ENCODE measurements around the gene SPEF2. TPM values are rescaled to one million over a fixed set of nuclear protein-coding genes. Genes with fewer than 3 reads are reported as not detected.

Gene SPEF2
- total and polyA plus RNA-seq, 10 of the 15 experiments (the other 5 are each of a cell fraction or from before 2014, with no cell fraction given), result 0.03 to 2.0 (median 0.07) TPM; not detected in 3

DNA sequence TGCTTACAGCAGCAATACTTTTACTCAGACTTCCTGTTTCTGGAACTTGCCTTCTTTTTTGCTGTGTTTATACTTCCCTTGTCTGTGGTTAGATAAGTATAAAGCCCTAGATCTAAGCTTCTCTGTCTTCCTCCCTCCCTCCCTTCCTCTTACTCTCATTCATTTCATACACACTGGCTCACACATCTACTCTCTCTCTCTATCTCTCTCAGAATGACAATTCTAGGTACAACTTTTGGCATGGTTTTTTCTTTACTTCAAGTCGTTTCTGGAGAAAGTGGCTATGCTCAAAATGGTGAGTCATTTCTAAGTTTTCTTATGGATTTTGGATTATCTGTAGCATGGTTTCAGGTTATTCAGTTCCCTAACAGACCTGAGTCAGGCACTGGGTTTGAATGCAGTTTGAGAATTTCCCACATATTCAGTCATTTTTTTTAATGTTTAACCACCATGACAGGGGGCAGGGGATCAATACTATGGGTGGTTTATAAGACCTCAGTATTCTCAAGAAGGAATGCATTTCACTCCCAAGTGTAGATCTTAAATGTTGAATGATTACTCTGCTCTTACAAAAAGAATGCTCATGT lies 239.2 kb downstream of the SPEF2 start, which contains the start of gene IL7R (continued):
- TF ChIP-seq, protein P1, sequence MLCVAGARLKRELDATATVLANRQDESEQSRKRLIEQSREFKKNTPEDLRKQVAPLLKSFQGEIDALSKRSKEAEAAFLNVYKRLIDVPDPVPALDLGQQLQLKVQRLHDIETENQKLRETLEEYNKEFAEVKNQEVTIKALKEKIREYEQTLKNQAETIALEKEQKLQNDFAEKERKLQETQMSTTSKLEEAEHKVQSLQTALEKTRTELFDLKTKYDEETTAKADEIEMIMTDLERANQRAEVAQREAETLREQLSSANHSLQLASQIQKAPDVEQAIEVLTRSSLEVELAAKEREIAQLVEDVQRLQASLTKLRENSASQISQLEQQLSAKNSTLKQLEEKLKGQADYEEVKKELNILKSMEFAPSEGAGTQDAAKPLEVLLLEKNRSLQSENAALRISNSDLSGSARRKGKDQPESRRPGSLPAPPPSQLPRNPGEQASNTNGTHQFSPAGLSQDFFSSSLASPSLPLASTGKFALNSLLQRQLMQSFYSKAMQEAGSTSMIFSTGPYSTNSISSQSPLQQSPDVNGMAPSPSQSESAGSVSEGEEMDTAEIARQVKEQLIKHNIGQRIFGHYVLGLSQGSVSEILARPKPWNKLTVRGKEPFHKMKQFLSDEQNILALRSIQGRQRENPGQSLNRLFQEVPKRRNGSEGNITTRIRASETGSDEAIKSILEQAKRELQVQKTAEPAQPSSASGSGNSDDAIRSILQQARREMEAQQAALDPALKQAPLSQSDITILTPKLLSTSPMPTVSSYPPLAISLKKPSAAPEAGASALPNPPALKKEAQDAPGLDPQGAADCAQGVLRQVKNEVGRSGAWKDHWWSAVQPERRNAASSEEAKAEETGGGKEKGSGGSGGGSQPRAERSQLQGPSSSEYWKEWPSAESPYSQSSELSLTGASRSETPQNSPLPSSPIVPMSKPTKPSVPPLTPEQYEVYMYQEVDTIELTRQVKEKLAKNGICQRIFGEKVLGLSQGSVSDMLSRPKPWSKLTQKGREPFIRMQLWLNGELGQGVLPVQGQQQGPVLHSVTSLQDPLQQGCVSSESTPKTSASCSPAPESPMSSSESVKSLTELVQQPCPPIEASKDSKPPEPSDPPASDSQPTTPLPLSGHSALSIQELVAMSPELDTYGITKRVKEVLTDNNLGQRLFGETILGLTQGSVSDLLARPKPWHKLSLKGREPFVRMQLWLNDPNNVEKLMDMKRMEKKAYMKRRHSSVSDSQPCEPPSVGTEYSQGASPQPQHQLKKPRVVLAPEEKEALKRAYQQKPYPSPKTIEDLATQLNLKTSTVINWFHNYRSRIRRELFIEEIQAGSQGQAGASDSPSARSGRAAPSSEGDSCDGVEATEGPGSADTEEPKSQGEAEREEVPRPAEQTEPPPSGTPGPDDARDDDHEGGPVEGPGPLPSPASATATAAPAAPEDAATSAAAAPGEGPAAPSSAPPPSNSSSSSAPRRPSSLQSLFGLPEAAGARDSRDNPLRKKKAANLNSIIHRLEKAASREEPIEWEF (IDR thresholded peaks at IDR 0.05; ENCODE audit: insufficient replicate concordance, low read depth, low read length), result peak; percentile 50
- no peak for TF ChIP-seq CHD1 (IDR thresholded peaks at IDR 0.05; ENCODE audit: low read depth, low read length)
- no peak for TF ChIP-seq RELA (IDR thresholded peaks at IDR 0.05; ENCODE audit: borderline replicate concordance, partially characterized antibody)
- TF ChIP-seq MEF2A (IDR thresholded peaks at IDR 0.05; ENCODE audit: insufficient read depth, low read depth, low read length), result no peak
- no peak for TF ChIP-seq FOXM1 (IDR thresholded peaks at IDR 0.05; ENCODE audit: low read depth, low read length)
- TF ChIP-seq, protein P2, sequence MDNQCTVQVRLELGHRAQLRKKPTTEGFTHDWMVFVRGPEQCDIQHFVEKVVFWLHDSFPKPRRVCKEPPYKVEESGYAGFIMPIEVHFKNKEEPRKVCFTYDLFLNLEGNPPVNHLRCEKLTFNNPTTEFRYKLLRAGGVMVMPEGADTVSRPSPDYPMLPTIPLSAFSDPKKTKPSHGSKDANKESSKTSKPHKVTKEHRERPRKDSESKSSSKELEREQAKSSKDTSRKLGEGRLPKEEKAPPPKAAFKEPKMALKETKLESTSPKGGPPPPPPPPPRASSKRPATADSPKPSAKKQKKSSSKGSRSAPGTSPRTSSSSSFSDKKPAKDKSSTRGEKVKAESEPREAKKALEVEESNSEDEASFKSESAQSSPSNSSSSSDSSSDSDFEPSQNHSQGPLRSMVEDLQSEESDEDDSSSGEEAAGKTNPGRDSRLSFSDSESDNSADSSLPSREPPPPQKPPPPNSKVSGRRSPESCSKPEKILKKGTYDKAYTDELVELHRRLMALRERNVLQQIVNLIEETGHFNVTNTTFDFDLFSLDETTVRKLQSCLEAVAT (IDR thresholded peaks at IDR 0.05), result 0 out of 2 replicates have a peak, but pooled peaks have one; percentile 15
- peak; percentile 74 for TF ChIP-seq JUNB (IDR thresholded peaks at IDR 0.05)
- TF ChIP-seq ZNF384 (IDR thresholded peaks at IDR 0.05; ENCODE audit: borderline replicate concordance, low read depth, low read length), result no peak
- peak; percentile 68 for TF ChIP-seq SPI1 (IDR thresholded peaks at IDR 0.05; ENCODE audit: borderline replicate concordance, insufficient read depth, low read depth, low read length)
- no peak for TF ChIP-seq STAT3 (IDR thresholded peaks at IDR 0.05; ENCODE audit: low read depth, low read length)
- peak; percentile 71 for TF ChIP-seq IKZF1 (conservative IDR thresholded peaks at IDR 0.05)
